AG04449 (cell line): ENCODE data around the gene KSR1.
A peak's percentile ranks its signal among the peaks of the same experiment; 100 is the strongest.

Experiments used
- CTCF ChIA-PET: fragments of 350-600 bp; formaldehyde crosslinking; extraction: SDS; loops from one replicate; lab custom pipeline; 2021; ENCODE audit warnings: antibody characterized with exemption; lab: Yijun Ruan, JAX
- POLR2A ChIA-PET: fragments of 400-600, 350-600 bp; formaldehyde crosslinking; extraction: SDS; loops from one replicate; lab custom pipeline; 2020; ENCODE audit warnings: antibody characterized with exemption, inconsistent platforms; lab: Yijun Ruan, JAX
- DNase-seq: peaks from one replicate; pipeline ENCODE4 v3.0.0-alpha.2; 2010; ENCODE audit warnings: low read depth, low spot score
- H3K4me3 ChIP-seq: 2 replicates; pipeline ENCODE4 v1.5.1; 2011; ENCODE audit warnings: low read depth, mild to moderate bottlenecking, control low read depth, low read length
- TF ChIP-seq, protein P1 (sequence below): IDR thresholded peaks from one replicate; pipeline ENCODE4 v1.5.1; 2011; ENCODE audit warnings: mild to moderate bottlenecking, moderate library complexity, low read length, control low read depth, inconsistent platforms; ENCODE audit not compliant: insufficient read depth; ENCODE audit errors: missing control alignments

KSR1 gene

DNA sequence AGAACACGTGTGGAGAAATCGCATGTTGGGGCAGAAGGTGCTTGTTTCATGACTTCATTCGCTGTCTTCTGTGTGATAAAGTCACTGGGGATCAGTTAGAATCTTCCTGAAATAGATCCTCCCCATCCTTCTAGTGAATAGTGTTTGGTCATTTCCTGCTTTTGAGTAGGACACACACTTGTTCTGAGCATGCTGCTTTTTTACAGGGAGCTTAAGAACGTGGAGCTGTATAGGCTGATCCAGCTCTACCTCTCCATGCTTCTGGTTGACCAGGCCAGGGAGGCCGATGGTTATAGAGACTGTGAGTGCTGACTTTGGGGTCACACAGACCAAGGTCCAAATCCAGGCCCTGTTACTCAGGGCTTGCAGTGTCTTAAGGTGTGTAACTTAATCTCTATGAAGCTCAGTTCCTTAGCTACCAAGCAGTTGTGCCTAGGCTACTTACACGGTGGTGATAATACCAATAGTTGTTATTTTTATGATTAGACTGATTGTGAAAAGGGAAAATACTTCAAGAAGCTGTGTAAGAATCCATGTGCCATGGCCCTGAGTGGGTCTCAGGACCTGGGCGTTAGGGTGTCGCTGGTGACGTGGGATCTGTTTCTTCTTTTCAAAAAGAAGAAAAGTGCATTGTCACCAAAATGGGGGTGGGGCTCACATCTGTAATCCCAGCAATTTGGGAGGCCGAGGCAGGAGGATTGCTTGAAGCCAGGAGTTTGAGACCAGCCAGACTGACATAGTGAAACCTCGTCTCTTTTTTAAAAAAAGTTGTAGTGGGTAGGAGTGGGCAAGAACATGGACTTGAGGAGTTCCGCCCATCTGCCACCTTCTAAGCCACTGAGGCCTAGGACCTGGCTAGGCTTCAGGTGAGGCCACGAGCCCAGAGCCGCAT is 110.7 kb downstream of the KSR1 start:
- H3K4me3 ChIP-seq, result no peak overlapping the region
- TF ChIP-seq, protein P1, sequence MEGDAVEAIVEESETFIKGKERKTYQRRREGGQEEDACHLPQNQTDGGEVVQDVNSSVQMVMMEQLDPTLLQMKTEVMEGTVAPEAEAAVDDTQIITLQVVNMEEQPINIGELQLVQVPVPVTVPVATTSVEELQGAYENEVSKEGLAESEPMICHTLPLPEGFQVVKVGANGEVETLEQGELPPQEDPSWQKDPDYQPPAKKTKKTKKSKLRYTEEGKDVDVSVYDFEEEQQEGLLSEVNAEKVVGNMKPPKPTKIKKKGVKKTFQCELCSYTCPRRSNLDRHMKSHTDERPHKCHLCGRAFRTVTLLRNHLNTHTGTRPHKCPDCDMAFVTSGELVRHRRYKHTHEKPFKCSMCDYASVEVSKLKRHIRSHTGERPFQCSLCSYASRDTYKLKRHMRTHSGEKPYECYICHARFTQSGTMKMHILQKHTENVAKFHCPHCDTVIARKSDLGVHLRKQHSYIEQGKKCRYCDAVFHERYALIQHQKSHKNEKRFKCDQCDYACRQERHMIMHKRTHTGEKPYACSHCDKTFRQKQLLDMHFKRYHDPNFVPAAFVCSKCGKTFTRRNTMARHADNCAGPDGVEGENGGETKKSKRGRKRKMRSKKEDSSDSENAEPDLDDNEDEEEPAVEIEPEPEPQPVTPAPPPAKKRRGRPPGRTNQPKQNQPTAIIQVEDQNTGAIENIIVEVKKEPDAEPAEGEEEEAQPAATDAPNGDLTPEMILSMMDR, result no peak
- POLR2A ChIA-PET, result interaction anchor here (0.7 kb wide), 1 partner anchor 272 kb away, joined by 3 read pairs; no protein-coding TSS in a partner anchor
- DNase-seq, result no peak
- CTCF ChIA-PET, result interaction anchor here (0.8 to 2.8 kb wide), 6 partner anchors 11 to 330 kb away, joined by 3 to 14 read pairs (median 3); no protein-coding TSS in a partner anchor

DNA sequence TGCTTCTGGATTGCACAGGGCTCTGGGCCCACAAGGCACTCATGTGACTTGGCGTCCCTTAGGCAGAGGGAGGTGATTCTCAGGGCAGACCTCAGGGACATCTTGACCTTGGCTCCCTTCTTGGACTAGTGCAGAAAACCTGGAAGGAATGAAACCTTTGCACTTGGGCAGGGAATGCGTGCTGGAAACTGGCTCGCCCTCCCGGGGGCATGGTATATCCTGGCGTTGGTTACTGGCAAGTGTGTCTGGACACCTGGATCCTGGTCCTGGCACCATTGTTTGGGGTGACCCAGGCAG is 111.3 kb downstream of the KSR1 start:
- POLR2A ChIA-PET, result no interaction called here
- no peak overlapping the region for H3K4me3 ChIP-seq
- TF ChIP-seq, protein P1, result no peak
- DNase-seq, result no peak
- CTCF ChIA-PET, result interaction anchor here (0.8 to 2.9 kb wide), 4 partner anchors 14 to 330 kb away, joined by 3 to 14 read pairs (median 7); no protein-coding TSS in a partner anchor

DNA sequence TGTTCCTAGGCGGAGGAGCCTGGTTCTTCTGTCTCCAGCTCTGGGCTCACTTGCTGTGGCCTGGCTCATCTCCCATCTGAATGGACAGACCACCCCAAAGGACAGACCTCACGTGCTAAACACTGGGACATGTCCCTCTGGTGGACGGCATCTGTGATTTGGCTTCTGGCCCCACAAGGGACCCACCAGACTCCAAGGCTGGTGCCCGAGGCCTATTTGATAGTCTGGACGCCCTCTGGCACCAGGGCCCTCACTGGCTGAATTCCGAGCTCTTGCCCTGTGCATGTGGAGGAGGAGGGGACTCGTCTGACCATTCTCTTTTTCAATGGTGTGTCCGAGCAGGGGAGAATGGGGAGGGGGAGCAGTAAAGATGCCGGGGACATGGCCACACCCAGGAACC is 112.0 kb downstream of the KSR1 start:
- DNase-seq, result no peak
- POLR2A ChIA-PET, result no interaction called here
- no peak overlapping the region for H3K4me3 ChIP-seq
- CTCF ChIA-PET, result interaction anchor here (0.8 to 2.9 kb wide), 8 partner anchors 8 to 218 kb away, joined by 3 to 14 read pairs (median 4); no protein-coding TSS in a partner anchor
- TF ChIP-seq, protein P1, result no peak

DNA sequence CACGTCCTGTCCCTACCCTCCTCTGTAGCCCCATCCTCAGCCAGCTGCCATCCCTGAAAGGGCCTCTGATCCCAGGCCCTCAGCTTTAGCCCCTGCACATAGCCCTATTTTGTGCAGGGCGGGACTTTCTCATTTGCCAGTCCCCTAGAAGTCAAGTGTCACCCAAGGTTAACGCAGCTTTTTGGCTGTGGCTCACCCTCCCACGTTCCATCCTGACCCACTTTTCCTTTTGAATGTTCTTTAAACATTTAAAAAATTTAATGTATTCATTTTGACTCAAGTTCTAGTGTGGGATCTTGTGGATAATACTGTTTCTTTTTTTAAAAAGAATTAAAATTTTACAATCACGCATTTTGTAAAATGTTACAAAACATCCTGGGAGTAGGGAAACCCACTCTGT is 112.6 kb downstream of the KSR1 start:
- ChIA-PET CTCF (interaction anchor here (0.8 to 2.9 kb wide), 9 partner anchors 8 to 219 kb away, joined by 3 to 14 read pairs (median 4); no protein-coding TSS in a partner anchor), POLR2A (no interaction called here)

DNA sequence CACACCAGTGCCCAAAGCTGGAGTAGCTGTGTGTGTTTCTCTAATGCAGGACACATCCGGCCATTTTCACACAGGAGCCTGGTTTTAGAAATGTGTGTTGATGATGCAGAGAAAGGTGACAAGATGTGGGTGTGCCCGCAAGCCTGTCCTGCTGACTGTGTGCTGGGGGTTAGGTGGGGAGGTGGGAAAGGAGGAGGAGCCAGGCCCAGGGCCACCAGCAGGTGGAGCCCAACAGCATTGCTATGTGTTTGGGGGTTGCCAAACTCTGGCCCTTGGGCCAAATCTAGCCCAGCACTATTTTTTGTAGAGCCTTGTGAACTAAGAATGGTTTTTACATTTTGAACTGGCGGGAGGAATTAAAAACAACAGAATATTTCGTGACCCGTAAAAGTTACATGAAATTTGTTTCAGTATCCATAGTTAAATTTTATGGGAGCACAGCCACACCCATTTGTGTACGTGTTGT is 113.0 kb downstream of the KSR1 start:
- ChIA-PET CTCF (interaction anchor here (0.8 to 2.9 kb wide), 9 partner anchors 9 to 206 kb away, joined by 3 to 14 read pairs (median 4); partner anchors contain the start of gene KSR1), POLR2A (no interaction called here)

More for the DNA sequence above, 112.6 kb downstream of the KSR1 start:
- H3K4me3 ChIP-seq, result no peak overlapping the region
- TF ChIP-seq, protein P1, result no peak
- no peak for DNase-seq

More for the DNA sequence above, 113.0 kb downstream of the KSR1 start:
- no peak overlapping the region for H3K4me3 ChIP-seq
- no peak for DNase-seq
- TF ChIP-seq, protein P1, result peak; percentile 64
